Measurements from ENCODE around the gene LPCAT3. TPM values are rescaled to one million over a fixed set of nuclear protein-coding genes. Genes with fewer than 3 reads are reported as not detected.

LPCAT3 gene
- total RNA-seq, 2 donors from 2014 or later: 24.2 to 29.0 TPM

DNA sequence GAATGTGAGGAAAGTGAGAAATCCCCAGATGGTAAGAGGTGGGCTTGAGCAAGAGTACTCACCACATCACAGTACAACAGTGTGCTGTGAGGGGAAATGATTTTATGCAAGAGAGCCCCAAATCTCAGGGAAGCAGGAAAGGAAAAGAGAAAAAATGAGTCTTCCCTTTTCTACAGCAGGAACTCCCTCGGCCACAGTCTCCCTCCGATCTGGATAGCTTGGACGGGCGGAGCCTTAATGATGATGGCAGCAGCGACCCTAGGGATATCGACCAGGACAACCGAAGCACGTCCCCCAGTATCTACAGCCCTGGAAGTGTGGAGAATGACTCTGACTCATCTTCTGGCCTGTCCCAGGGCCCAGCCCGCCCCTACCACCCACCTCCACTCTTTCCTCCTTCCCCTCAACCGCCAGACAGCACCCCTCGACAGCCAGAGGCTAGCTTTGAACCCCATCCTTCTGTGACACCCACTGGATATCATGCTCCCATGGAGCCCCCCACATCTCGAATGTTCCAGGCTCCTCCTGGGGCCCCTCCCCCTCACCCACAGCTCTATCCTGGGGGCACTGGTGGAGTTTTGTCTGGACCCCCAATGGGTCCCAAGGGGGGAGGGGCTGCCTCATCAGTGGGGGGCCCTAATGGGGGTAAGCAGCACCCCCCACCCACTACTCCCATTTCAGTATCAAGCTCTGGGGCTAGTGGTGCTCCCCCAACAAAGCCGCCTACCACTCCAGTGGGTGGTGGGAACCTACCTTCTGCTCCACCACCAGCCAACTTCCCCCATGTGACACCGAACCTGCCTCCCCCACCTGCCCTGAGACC is 82.7 kb downstream of the LPCAT3 start:
- no peak for DNase-seq (ENCODE audit: low spot score)
- intact Hi-C loops (cut with DNase I): no loop called here

DNA sequence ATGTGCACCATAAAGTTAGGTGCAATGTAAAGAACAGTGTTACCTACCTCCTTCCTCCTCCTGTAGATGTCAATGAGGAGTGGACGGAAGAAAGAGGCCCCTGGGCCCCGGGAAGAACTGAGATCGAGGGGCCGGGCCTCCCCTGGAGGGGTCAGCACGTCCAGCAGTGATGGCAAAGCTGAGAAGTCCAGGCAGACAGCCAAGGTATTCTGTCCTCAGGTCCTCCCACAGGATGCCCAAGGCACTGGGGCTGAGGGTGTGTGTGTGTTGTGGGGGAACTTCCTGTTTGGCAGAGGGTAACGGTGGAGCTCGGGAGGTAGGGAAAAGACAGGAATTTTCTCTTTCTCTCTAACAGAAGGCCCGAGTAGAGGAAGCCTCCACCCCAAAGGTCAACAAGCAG is 84.2 kb downstream of the LPCAT3 start:
- intact Hi-C loops (cut with DNase I): loop anchor here in 1 of 2 donors (5.0 kb wide), 1 partner anchor 447 kb away; no protein-coding TSS in a partner anchor
- no peak for DNase-seq (ENCODE audit: low spot score)

DNA sequence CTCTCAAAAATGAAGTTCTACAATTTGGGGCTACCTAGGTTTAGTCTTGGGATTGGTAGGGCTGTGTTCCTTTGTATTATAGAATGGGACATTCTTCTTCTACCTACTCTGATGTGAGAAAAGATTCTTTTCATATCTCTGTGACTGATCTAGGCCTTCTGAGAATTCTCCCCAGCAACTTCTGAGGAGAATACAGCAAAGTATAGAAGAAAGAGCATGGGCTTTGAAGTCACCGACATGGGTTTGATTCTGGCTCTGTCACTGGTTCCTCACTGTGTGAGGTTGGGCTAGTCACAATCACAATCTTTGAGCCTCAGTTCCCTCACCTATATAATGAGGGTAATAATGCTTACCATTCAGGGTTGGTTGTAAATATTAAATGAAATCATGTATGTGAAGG is 85.5 kb downstream of the LPCAT3 start:
- no peak for DNase-seq (ENCODE audit: low spot score)
- intact Hi-C loops (cut with DNase I): loop anchor here in 1 of 2 donors (5.0 kb wide), 1 partner anchor 445 kb away; no protein-coding TSS in a partner anchor

DNA sequence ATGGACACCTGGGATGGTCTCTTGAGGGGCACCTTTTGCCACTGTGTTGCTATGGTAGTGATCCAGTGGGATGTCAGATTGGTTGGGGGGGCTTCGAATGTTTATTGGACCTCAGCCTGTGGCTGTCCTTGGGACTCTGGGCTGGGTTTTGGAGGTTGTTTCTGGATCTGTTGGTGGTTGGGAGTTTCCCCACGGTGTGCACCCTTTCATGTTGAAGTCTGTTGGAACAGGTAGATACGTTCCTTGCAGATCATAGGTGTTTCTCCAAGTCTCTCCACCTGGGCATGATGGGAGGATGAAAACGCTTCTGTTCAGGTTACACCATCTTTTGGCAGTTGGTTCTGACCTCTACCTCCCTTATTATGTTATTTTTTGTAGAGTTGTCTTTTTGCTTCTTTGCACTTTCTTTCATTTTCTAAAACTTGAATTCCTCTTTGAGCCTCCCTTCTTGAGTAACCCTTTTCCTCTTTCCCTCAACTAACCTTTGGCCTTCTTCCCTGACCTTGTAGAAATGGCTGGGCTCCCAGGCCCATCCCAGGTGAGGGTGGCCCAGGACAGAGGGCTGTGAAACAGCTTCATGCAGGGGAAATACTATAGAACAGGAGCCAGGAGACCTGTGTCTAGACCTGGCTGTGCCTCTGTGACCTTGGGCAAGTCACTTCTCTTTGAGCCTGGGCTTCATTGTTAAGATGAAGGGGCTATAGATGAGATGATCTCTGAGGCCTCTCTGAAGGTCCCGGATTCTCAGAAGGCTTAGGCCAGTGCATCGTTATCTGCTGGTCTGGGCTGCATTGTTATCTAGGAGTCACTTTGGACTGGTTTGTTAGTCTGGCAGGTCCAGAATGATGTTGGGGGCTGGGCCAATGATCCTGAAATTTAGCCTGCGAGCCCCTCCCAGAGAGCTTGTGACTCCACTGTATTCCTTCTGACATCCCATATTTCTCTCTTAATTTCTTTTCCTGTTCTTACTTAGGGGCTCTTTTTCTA is 88.5 kb downstream of the LPCAT3 start:
- intact Hi-C loops (cut with DNase I): loop anchor here (5.0 kb wide), 2 partner anchors 62 to 442 kb away; partner anchors contain the start of gene TPI1 (in 1 of the 2)
- no peak for DNase-seq (ENCODE audit: low spot score)

DNA sequence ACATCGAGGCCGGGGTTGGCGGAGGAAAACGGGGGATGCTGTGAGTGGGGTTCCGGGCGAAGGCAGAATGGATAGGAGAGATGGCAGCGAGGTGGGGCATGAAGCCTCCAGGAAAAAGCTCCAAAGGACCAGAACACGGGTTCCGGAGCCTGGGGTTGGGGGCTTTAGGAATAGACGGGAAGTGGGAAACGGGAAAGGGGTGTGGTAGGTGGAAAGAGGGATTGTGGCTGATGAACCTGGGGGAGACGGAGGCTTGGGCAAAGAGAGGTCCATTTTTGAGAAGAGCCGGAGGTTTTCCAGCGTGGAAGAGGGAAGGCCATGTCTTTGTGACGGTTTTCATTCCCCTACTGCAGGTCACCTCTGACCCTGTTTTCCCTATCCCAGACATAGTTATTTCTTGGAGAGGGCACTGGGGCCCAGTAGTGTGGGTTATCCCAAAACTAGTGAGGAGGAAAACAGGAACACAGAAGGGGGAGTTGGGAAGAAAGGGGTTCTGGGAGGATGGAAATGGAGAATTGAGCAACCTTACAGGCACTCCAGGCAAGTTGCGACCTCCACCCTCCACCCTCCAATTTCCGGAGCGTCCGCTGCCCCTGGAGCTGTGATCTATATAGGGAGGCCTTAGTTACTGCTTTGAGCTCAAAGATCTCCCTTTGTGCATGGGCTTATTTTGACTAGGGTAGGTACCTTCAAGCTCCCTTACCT is 89.4 kb downstream of the LPCAT3 start:
- intact Hi-C loops (cut with DNase I): loop anchor here in 1 of 2 donors (5.0 kb wide), 1 partner anchor 62 kb away; the partner anchor contains the start of gene TPI1
- DNase-seq (ENCODE audit: low spot score): no peak

DNA sequence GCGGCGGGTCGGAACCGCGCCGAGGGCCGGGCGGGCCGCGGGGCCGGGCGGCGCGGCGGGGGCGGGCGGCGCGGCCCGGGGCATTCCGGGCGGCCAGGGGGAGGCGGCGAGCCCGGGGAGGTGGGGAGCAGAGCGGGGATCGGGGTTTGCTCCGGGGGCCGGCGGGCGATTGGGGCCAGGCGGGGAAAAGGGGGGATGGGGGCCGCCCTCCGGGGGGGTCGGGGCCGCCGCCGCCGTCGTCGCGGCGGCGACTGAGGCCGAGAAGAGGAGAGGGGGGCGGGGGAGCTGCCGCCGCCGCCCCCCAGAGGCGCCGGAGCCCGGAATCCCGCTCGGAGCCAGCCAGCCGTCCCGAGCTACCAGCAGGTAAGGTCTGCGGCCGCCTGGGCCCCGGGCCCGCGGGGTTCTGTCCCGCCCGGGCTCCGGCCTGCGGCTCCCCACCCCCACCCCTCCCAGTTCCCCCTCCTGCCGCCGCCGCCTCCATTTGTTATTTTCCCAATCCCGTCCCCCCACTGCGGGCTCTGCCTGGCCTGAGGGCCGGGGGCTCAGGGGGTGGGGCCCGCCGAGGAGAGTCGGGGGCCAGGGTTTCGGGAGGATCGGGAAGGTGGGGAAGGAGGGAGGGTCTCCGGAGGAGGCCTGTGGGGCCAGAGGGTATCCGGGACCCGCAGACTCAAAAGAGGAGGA is 90.1 kb downstream of the LPCAT3 start:
- DNase-seq (ENCODE audit: low spot score): peak; percentile 73
- intact Hi-C loops (cut with DNase I): loop anchor here in 1 of 2 donors (5.0 kb wide), 1 partner anchor 61 kb away; the partner anchor contains the start of gene TPI1

DNA sequence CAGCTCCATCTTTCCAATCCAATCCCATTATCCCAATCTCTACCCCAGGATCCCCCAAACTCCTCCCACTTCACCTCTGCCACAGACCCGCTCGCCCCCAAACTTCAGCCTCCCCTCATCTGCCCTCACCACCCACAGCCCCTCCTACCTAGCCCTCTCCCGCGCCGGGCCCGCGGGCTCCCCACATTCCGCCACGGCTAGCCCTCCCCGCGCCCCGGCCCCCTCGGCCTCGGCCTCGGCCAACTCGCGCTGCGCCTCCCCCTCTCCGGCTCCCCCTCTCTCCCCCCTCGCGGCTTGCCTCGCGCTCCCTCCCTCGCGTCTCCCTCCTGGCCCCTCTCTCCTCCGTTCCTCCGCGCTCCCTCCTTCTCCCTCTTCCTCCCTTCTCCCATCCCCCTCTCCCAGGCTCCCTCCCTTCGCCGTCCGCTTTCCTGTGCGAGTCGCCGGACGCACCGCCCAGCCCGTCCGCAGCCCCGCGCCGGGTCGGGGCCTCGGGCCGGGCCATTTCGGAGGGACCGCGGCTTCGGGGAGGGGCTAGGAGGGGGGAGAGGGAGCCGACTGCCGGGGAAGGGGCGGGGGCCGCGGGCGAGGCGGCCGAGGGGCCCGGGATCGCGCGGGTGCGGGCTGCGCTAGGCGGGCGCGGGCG is 90.8 kb downstream of the LPCAT3 start, which contains the start of gene ATN1:
TSS of gene ATN1 (plus strand) at position 581 of the 643 bp plus-strand sequence. CDS start 6,043 bp downstream, outside the sequence.
- peak; percentile 94 for DNase-seq (ENCODE audit: low spot score)
- intact Hi-C loops (cut with DNase I): loop anchor here in 1 of 2 donors (5.0 kb wide), 1 partner anchor 60 kb away; the partner anchor contains the start of gene TPI1

Small RNA genes lying within 50 kb of the gene (microRNA-seq; reads per million reads assigned to microRNA genes)
- gene MIR141 (ENCODE audit: borderline microRNAs expressed in 2 of 2) (2.9 to 14.9 reads per million in 2 donors), gene MIR200C (ENCODE audit: borderline microRNAs expressed in 2 of 2) (63.2 to 110 reads per million in 2 donors)

Other genes starting within 250 kb of the LPCAT3 start
- 1 to 10 TPM in 1 of 2 donors, under 1 TPM in 1; 0.57 to 1.2 TPM for gene LAG3, start 246.0 kb downstream of the LPCAT3 start, total RNA-seq
- 10 to 100 TPM; 12.9 to 36.0 TPM for gene CD4, start 228.9 kb downstream of the LPCAT3 start, total RNA-seq
- gene GPR162, start 196.7 kb downstream of the LPCAT3 start, total RNA-seq: 1 to 10 TPM; 3.9 to 5.1 TPM
- 10 to 100 TPM; 37.7 to 59.9 TPM for gene P3H3, start 190.1 kb downstream of the LPCAT3 start, total RNA-seq
- 1 to 10 TPM; 3.6 to 4.0 TPM for gene GNB3, start 177.6 kb downstream of the LPCAT3 start, total RNA-seq
- under 1 TPM; 0.46 to 0.52 TPM for gene CDCA3, start 167.2 kb downstream of the LPCAT3 start, total RNA-seq
- gene USP5, start 166.3 kb downstream of the LPCAT3 start, total RNA-seq: 10 to 100 TPM; 87.0 to 91.1 TPM
- 100 to 1,000 TPM; 303 to 366 TPM for gene TPI1, start 150.9 kb downstream of the LPCAT3 start, total RNA-seq
- 1 to 10 TPM; 4.9 to 6.9 TPM for gene SPSB2, start 145.2 kb downstream of the LPCAT3 start, total RNA-seq
- gene LRRC23, start 113.7 kb downstream of the LPCAT3 start, total RNA-seq: 1 to 10 TPM; 5.3 to 6.7 TPM
- gene ENO2, start 103.9 kb downstream of the LPCAT3 start, total RNA-seq: 10 to 100 TPM; 45.6 to 57.1 TPM
- gene ATN1, start 90.5 kb downstream of the LPCAT3 start, total RNA-seq: 100 to 1,000 TPM in 1 of 2 donors, 10 to 100 TPM in 1; 97.0 to 106 TPM
- gene RNU7-1, start 74.7 kb downstream of the LPCAT3 start, total RNA-seq: not detected
- gene C12orf57, start 74.5 kb downstream of the LPCAT3 start, total RNA-seq: 100 to 1,000 TPM; 189 to 206 TPM
- 10 to 100 TPM; 18.7 to 31.4 TPM for gene PTPN6, start 67.1 kb downstream of the LPCAT3 start, total RNA-seq
- gene PHB2, start 47.8 kb downstream of the LPCAT3 start, total RNA-seq: 100 to 1,000 TPM in 1 of 2 donors, 10 to 100 TPM in 1; 98.8 to 110 TPM
- 10 to 100 TPM; 38.4 to 43.9 TPM for gene EMG1, start 47.6 kb downstream of the LPCAT3 start, total RNA-seq
- 100 to 1,000 TPM; 585 to 986 TPM for gene C1S, start 42.2 kb upstream of the LPCAT3 start, total RNA-seq
- 1,000 to 10,000 TPM; 1,008 to 1,686 TPM for gene C1R, start 74.0 kb upstream of the LPCAT3 start, total RNA-seq
- gene C1RL, start 90.7 kb upstream of the LPCAT3 start, total RNA-seq: 100 to 1,000 TPM in 1 of 2 donors, 10 to 100 TPM in 1; 79.5 to 122 TPM
- 1 to 10 TPM; 5.1 to 5.7 TPM for gene RBP5, start 110.4 kb upstream of the LPCAT3 start, total RNA-seq
- 10 to 100 TPM; 31.0 to 31.7 TPM for gene CLSTN3, start 111.9 kb upstream of the LPCAT3 start, total RNA-seq
- 10 to 100 TPM; 34.7 to 39.6 TPM for gene PEX5, start 171.2 kb upstream of the LPCAT3 start, total RNA-seq